ENCODE results near the gene WDR4. TPM values are rescaled to one million over a fixed set of nuclear protein-coding genes. Genes with fewer than 3 reads are reported as not detected.

The WDR4 gene
- total RNA-seq, 2 experiments from 2014 or later: 38.6 to 38.7 TPM

Other genes starting within 250 kb of the WDR4 start
- gene PDE9A, start 225.9 kb downstream of the WDR4 start, total RNA-seq: 1 to 10 TPM; 6.3 to 7.4 TPM
- 10 to 100 TPM; 11.5 to 12.5 TPM for gene NDUFV3, start 13.8 kb upstream of the WDR4 start, total RNA-seq
- gene ERVH48-1, start 46.1 kb upstream of the WDR4 start, total RNA-seq: under 1 TPM in 1 of 2 experiments, not detected in 1; 0.17 TPM
- 10 to 100 TPM; 15.1 to 17.6 TPM for gene PKNOX1, start 95.0 kb upstream of the WDR4 start, total RNA-seq
- gene CBS, start 196.3 kb upstream of the WDR4 start, total RNA-seq: 100 to 1,000 TPM; 113 to 117 TPM
- gene U2AF1, start 228.0 kb upstream of the WDR4 start, total RNA-seq: 10 to 100 TPM; 50.0 to 80.7 TPM